Peyer's patch (tissue), 4 donors: ENCODE results near the gene DCXR.

Experiments
- POLR2A ChIP-seq, 2 donors: fragments of 450-650 bp; IDR thresholded peaks; one replicate each; pipeline ENCODE4 v1.5.1; 2017; ENCODE audit warnings: antibody characterized with exemption in 2 of 2, mild to moderate bottlenecking in 2 of 2, moderate library complexity in 2 of 2
- TF ChIP-seq, protein P1 (sequence below), 6 experiments: fragments of 450-650 bp in 4 of 6; fragments of 200-600 bp in 2 of 6; sonication (generic) in 1 of 6; IDR thresholded peaks; one replicate each; pipeline ENCODE4 v1.5.1; 2017 to 2019; ENCODE audit warnings: antibody characterized with exemption in 6 of 6, mild to moderate bottlenecking in 3 of 6, moderate library complexity in 1 of 6

GRCh38 chr17:82000803-82001570 lies 36.5 kb downstream of the DCXR start:
- TF ChIP-seq, protein P1, sequence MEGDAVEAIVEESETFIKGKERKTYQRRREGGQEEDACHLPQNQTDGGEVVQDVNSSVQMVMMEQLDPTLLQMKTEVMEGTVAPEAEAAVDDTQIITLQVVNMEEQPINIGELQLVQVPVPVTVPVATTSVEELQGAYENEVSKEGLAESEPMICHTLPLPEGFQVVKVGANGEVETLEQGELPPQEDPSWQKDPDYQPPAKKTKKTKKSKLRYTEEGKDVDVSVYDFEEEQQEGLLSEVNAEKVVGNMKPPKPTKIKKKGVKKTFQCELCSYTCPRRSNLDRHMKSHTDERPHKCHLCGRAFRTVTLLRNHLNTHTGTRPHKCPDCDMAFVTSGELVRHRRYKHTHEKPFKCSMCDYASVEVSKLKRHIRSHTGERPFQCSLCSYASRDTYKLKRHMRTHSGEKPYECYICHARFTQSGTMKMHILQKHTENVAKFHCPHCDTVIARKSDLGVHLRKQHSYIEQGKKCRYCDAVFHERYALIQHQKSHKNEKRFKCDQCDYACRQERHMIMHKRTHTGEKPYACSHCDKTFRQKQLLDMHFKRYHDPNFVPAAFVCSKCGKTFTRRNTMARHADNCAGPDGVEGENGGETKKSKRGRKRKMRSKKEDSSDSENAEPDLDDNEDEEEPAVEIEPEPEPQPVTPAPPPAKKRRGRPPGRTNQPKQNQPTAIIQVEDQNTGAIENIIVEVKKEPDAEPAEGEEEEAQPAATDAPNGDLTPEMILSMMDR (IDR thresholded peaks at IDR 0.05), result no peak
- no peak for TF ChIP-seq POLR2A (IDR thresholded peaks at IDR 0.05)
